ENCODE results near the gene PLCH2.

PLCH2 gene

GRCh38 chr1:2447276-2448097, 28.6 kb upstream of the PLCH2 start:
- Histone ChIP-seq H2BK15ac (replicated peaks; ENCODE audit: low read depth) (no peak overlapping the region), H3K4me2 (ENCODE audit: low read length) (no peak overlapping the region), H3K36me3 (ENCODE audit: control insufficient read depth, insufficient read depth, low read length) (no peaks in the 10 kb centered on the region), H2BK5ac (ENCODE audit: low read length) (no peak overlapping the region), H3K79me2 (ENCODE audit: control insufficient read depth, insufficient read depth, low read length) (no peaks in the 10 kb centered on the region), H4K8ac (ENCODE audit: low read depth, low read length) (no peak overlapping the region), H3K4me3 (ENCODE audit: low read length) (no peak overlapping the region), H3K56ac (ENCODE audit: low read length) (no peak overlapping the region), H3K27me3 (ENCODE audit: insufficient read depth, low read length, poor library complexity) (peaks cover 13% of the 10 kb centered on the region), H4K5ac (ENCODE audit: low read length) (no peak overlapping the region), H2AK5ac (ENCODE audit: low read length) (no peak overlapping the region), H3K4ac (ENCODE audit: low read depth, low read length) (no peak overlapping the region), H3K18ac (ENCODE audit: low read length) (no peak overlapping the region), H3K4me1 (ENCODE audit: control insufficient read depth, low read depth, low read length) (no peaks in the 10 kb centered on the region), H2BK120ac (ENCODE audit: low read depth, low read length) (no peak overlapping the region), H3K23ac (ENCODE audit: low read length) (no peak overlapping the region), H3K79me1 (ENCODE audit: low read length) (no peaks in the 10 kb centered on the region), H3K27ac (ENCODE audit: low read depth, low read length) (no peak overlapping the region), H3K9ac (ENCODE audit: low read length) (no peak overlapping the region)
- no CpG with 5 or more reads among the region's 23 CpGs for WGBS (ENCODE audit: extremely low coverage, insufficient coverage, low lambda C conversion rate)
- DNase-seq = no peak

- Histone ChIP-seq H2BK15ac (replicated peaks; ENCODE audit: low read depth) (no peak overlapping the region), H3K4me3 (ENCODE audit: low read length) (no peak overlapping the region), H3K4me2 (ENCODE audit: low read length) (no peak overlapping the region), H2BK120ac (ENCODE audit: low read depth, low read length) (no peak overlapping the region), H3K36me3 (ENCODE audit: control insufficient read depth, insufficient read depth, low read length) (no peaks in the 10 kb centered on the region), H3K79me2 (ENCODE audit: control insufficient read depth, insufficient read depth, low read length) (no peaks in the 10 kb centered on the region), H4K8ac (ENCODE audit: low read depth, low read length) (no peak overlapping the region), H2AK5ac (ENCODE audit: low read length) (no peak overlapping the region), H3K27ac (ENCODE audit: low read depth, low read length) (no peak overlapping the region), H2BK5ac (ENCODE audit: low read length) (no peak overlapping the region), H3K4ac (ENCODE audit: low read depth, low read length) (no peak overlapping the region), H4K5ac (ENCODE audit: low read length) (no peak overlapping the region), H3K4me1 (ENCODE audit: control insufficient read depth, low read depth, low read length) (no peaks in the 10 kb centered on the region), H3K9ac (ENCODE audit: low read length) (no peak overlapping the region), H3K27me3 (ENCODE audit: insufficient read depth, low read length, poor library complexity) (peaks cover 7% of the 10 kb centered on the region), H3K18ac (ENCODE audit: low read length) (no peak overlapping the region), H3K79me1 (ENCODE audit: low read length) (no peaks in the 10 kb centered on the region), H3K56ac (ENCODE audit: low read length) (no peak overlapping the region), H3K23ac (ENCODE audit: low read length) (no peak overlapping the region)
- no peak for DNase-seq
- WGBS (ENCODE audit: extremely low coverage, insufficient coverage, low lambda C conversion rate) = no CpG with 5 or more reads among the region's 18 CpGs
Measured at GRCh38 chr1:2448098-2448445, 28.0 kb upstream of the PLCH2 start.

DNA sequence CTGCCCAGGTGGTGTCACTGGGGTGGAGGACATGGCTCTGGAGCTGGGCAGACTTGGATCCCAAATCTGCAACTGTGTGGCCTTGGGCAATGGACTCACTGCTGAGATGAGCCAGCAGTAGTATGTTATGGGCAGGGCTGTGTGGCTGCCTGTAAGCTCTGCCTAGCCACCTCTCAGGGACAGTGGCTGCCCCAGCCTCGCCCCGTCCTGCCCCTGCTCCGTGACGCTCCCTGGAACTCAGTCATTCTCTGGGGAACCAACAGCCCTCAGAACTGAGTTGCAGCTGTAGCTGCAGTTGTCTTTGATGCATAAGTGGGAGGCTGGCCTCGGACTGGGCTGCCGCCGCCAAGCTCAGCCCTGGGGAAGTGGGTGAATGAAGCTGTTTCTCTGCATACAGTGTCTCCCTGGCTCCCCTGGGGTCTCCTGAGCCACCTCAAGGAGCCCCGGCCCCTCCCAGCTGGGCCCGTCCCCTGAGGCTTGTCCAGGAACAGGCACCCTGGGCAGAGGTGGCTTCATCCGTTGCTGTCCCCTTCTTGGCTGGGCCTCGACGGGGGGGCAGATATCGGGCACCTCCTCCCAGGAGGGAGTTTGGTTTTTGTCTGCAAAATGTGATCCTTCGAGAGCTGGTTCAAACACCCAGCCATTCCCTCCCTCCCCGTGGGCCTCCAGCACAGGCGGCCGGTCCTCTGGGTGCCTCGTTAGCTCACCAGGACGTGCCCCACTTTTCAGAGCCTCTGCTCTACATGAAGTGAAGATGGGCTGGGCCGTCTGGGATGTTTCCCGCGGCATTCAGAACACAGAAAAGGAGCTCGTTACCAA, 26.2 kb upstream of the PLCH2 start:
- no peak overlapping the region for H3K4me3 ChIP-seq (ENCODE audit: low read length)
- H3K56ac ChIP-seq (ENCODE audit: low read length) = no peak overlapping the region
- H3K27me3 ChIP-seq (ENCODE audit: insufficient read depth, low read length, poor library complexity) = no peaks in the 10 kb centered on the region
- no peak overlapping the region for H3K4me2 ChIP-seq (ENCODE audit: low read length)
- H3K4ac ChIP-seq (ENCODE audit: low read depth, low read length) = no peak overlapping the region
- no peak overlapping the region for H4K5ac ChIP-seq (ENCODE audit: low read length)
- H2BK5ac ChIP-seq (ENCODE audit: low read length) = no peak overlapping the region
- no peak overlapping the region for H2BK15ac ChIP-seq (replicated peaks; ENCODE audit: low read depth)
- H3K36me3 ChIP-seq (ENCODE audit: control insufficient read depth, insufficient read depth, low read length) = no peaks in the 10 kb centered on the region
- H3K23ac ChIP-seq (ENCODE audit: low read length) = no peak overlapping the region
- no peak overlapping the region for H3K18ac ChIP-seq (ENCODE audit: low read length)
- DNase-seq = no peak
- H3K79me2 ChIP-seq (ENCODE audit: control insufficient read depth, insufficient read depth, low read length) = no peaks in the 10 kb centered on the region
- H4K8ac ChIP-seq (ENCODE audit: low read depth, low read length) = no peak overlapping the region
- no peak overlapping the region for H2AK5ac ChIP-seq (ENCODE audit: low read length)
- H2BK120ac ChIP-seq (ENCODE audit: low read depth, low read length) = no peak overlapping the region
- no peaks in the 10 kb centered on the region for H3K4me1 ChIP-seq (ENCODE audit: control insufficient read depth, low read depth, low read length)
- H3K79me1 ChIP-seq (ENCODE audit: low read length) = no peaks in the 10 kb centered on the region
- H3K27ac ChIP-seq (ENCODE audit: low read depth, low read length) = no peak overlapping the region
- WGBS (ENCODE audit: extremely low coverage, insufficient coverage, low lambda C conversion rate) = no CpG with 5 or more reads among the region's 23 CpGs
- H3K9ac ChIP-seq (ENCODE audit: low read length) = no peak overlapping the region

- no CpG with 5 or more reads among the region's 18 CpGs for WGBS (ENCODE audit: extremely low coverage, insufficient coverage, low lambda C conversion rate)
- Histone ChIP-seq H3K4me3 (ENCODE audit: low read length) (no peak overlapping the region), H4K5ac (ENCODE audit: low read length) (no peak overlapping the region), H3K18ac (ENCODE audit: low read length) (no peak overlapping the region), H3K79me1 (ENCODE audit: low read length) (no peaks in the 10 kb centered on the region), H3K4ac (ENCODE audit: low read depth, low read length) (no peak overlapping the region), H3K4me1 (ENCODE audit: control insufficient read depth, low read depth, low read length) (no peaks in the 10 kb centered on the region), H3K4me2 (ENCODE audit: low read length) (no peak overlapping the region), H3K36me3 (ENCODE audit: control insufficient read depth, insufficient read depth, low read length) (no peaks in the 10 kb centered on the region), H3K79me2 (ENCODE audit: control insufficient read depth, insufficient read depth, low read length) (no peaks in the 10 kb centered on the region), H3K27me3 (ENCODE audit: insufficient read depth, low read length, poor library complexity) (no peaks in the 10 kb centered on the region), H3K9ac (ENCODE audit: low read length) (no peak overlapping the region), H2AK5ac (ENCODE audit: low read length) (no peak overlapping the region), H2BK5ac (ENCODE audit: low read length) (no peak overlapping the region), H2BK120ac (ENCODE audit: low read depth, low read length) (no peak overlapping the region), H3K27ac (ENCODE audit: low read depth, low read length) (no peak overlapping the region), H4K8ac (ENCODE audit: low read depth, low read length) (no peak overlapping the region), H3K56ac (ENCODE audit: low read length) (no peak overlapping the region), H3K23ac (ENCODE audit: low read length) (no peak overlapping the region), H2BK15ac (replicated peaks; ENCODE audit: low read depth) (no peak overlapping the region)
- DNase-seq = no peak
Measured at GRCh38 chr1:2451741-2452140, 24.3 kb upstream of the PLCH2 start.

- H2BK120ac ChIP-seq (ENCODE audit: low read depth, low read length) = no peak overlapping the region
- H3K79me2 ChIP-seq (ENCODE audit: control insufficient read depth, insufficient read depth, low read length) = no peaks in the 10 kb centered on the region
- no peak overlapping the region for H3K9ac ChIP-seq (ENCODE audit: low read length)
- no peaks in the 10 kb centered on the region for H3K36me3 ChIP-seq (ENCODE audit: control insufficient read depth, insufficient read depth, low read length)
- H3K56ac ChIP-seq (ENCODE audit: low read length) = no peak overlapping the region
- no peaks in the 10 kb centered on the region for H3K79me1 ChIP-seq (ENCODE audit: low read length)
- H4K5ac ChIP-seq (ENCODE audit: low read length) = no peak overlapping the region
- WGBS (ENCODE audit: extremely low coverage, insufficient coverage, low lambda C conversion rate) = no CpG with 5 or more reads among the region's 21 CpGs
- no peak overlapping the region for H2BK5ac ChIP-seq (ENCODE audit: low read length)
- no peak for DNase-seq
- no peaks in the 10 kb centered on the region for H3K4me1 ChIP-seq (ENCODE audit: control insufficient read depth, low read depth, low read length)
- H3K18ac ChIP-seq (ENCODE audit: low read length) = no peak overlapping the region
- no peak overlapping the region for H3K4ac ChIP-seq (ENCODE audit: low read depth, low read length)
- no peak overlapping the region for H2BK15ac ChIP-seq (replicated peaks; ENCODE audit: low read depth)
- H3K4me2 ChIP-seq (ENCODE audit: low read length) = no peak overlapping the region
- no peak overlapping the region for H4K8ac ChIP-seq (ENCODE audit: low read depth, low read length)
- no peak overlapping the region for H2AK5ac ChIP-seq (ENCODE audit: low read length)
- H3K27ac ChIP-seq (ENCODE audit: low read depth, low read length) = no peak overlapping the region
- H3K4me3 ChIP-seq (ENCODE audit: low read length) = no peak overlapping the region
- H3K27me3 ChIP-seq (ENCODE audit: insufficient read depth, low read length, poor library complexity) = no peaks in the 10 kb centered on the region
- no peak overlapping the region for H3K23ac ChIP-seq (ENCODE audit: low read length)
Measured at GRCh38 chr1:2452201-2452931, 23.7 kb upstream of the PLCH2 start.
